ENCODE data around the gene PHF21A.

GRCh38 chr11:46051102-46051501 lies 70.2 kb downstream of the PHF21A start:
- TF ChIP-seq MYC (IDR thresholded peaks at IDR 0.05; ENCODE audit: low read depth, low read length) (no peak), CTCF (IDR thresholded peaks at IDR 0.05; ENCODE audit: low read depth, low read length) (no peak), POLR2A (IDR thresholded peaks at IDR 0.05; ENCODE audit: extremely low read depth, insufficient read length) (no peak), MAX (IDR thresholded peaks at IDR 0.05; ENCODE audit: low read depth, low read length) (no peak)

Data from NB4 (cell line).